Heart left ventricle (tissue), 16 donors: ENCODE measurements around the gene BNC2. TPM values are rescaled to one million over a fixed set of nuclear protein-coding genes. Genes with fewer than 3 reads are reported as not detected.

Experiments
- ATAC-seq, 4 donors: fragments of 200-7000 bp; cut with Tn5 transposase; one replicate each; pipeline ENCODE4 v1.9.1; 2020 to 2022; ENCODE audit warnings: moderate library complexity in 4 of 4, mild to moderate bottlenecking in 3 of 4, moderate number of reproducible peaks in 1 of 4
- DNase-seq, 5 donors: peaks; one replicate each; pipeline ENCODE4 v3.0.0-alpha.2; 2020
- H3K27ac ChIP-seq, 12 donors: fragments of 200-600 bp; sonication (generic) in 4 of 12; one replicate each; pipeline versions ENCODE4 v1.5.0 to v1.8.0; 2016 to 2022; ENCODE audit warnings: mild to moderate bottlenecking in 2 of 12
- H3K27me3 ChIP-seq, 9 donors: fragments of 200-600 bp; sonication (generic) in 2 of 9; one replicate each; pipeline versions ENCODE4 v1.5.1 to v1.8.0; 2016 to 2022; ENCODE audit warnings: mild to moderate bottlenecking in 3 of 9
- H3K36me3 ChIP-seq, 9 donors: fragments of 200-600 bp; sonication (generic) in 2 of 9; one replicate each; pipeline versions ENCODE4 v1.5.0 to v1.8.0; 2018 to 2022; ENCODE audit warnings: mild to moderate bottlenecking in 2 of 9
- H3K4me1 ChIP-seq, 12 donors: fragments of 200-600 bp; sonication (generic) in 4 of 12; one replicate each; pipeline versions ENCODE4 v1.5.0 to v1.8.0; 2016 to 2022; ENCODE audit warnings: mild to moderate bottlenecking in 3 of 12
- H3K4me3 ChIP-seq, 12 donors: fragments of 200-600 bp; sonication (generic) in 4 of 12; one replicate each; pipeline versions ENCODE4 v1.5.0 to v1.8.0; 2017 to 2022; ENCODE audit warnings: mild to moderate bottlenecking in 9 of 12, moderate library complexity in 4 of 12
- H3K9me3 ChIP-seq, 12 donors: fragments of 200-600 bp; sonication (generic) in 4 of 12; one replicate each; pipeline versions ENCODE4 v1.5.0 to v1.8.0; 2016 to 2022; ENCODE audit warnings: mild to moderate bottlenecking in 1 of 12
- CTCF ChIP-seq, 12 donors: fragments of 200-600 bp; sonication (generic) in 4 of 12; IDR thresholded peaks; one replicate each; pipeline versions ENCODE4 v1.5.0 to v1.8.0; 2018 to 2022; ENCODE audit warnings: antibody characterized with exemption in 12 of 12, mild to moderate bottlenecking in 5 of 12
- POLR2A ChIP-seq, 2 donors: fragments of 450-650 bp; IDR thresholded peaks; one replicate each; pipeline ENCODE4 v1.6.1; 2017; ENCODE audit warnings: antibody characterized with exemption in 2 of 2, mild to moderate bottlenecking in 2 of 2, moderate library complexity in 2 of 2
- WGBS, 4 donors: extraction: QIAGEN DNeasy Blood & Tissue Kit in 2 of 4; methylation state at CpG; one replicate each; pipeline versions ENCODE4 v1.1.5 to v1.1.7; 2013 to 2018; 5-methylcytosine and 5-hydroxymethylcytosine counted together
- intact Hi-C, 10 donors: fragments of 100-400 bp; cut with DNase I; formaldehyde crosslinking; loops; one replicate each; pipeline versions ENCODE4 v1.11.1 to v1.14.2; 2022
- polyA plus RNA-seq, 2 donors: library from polyadenylated mRNA; stranded (reverse); fragments of 200-250 nt; gene quantifications; one replicate each; pipeline ENCODE4 v1.2.3, GENCODE V29; 2013
- total RNA-seq, 9 donors: library from RNA; depleted of rRNA in 2 of 9; stranded (reverse); fragments of >200 nt in 2 of 9; fragmentation: NEBNext Ultra II Directional in 3 of 9; extraction: Animal tissue kit (Norgen Biotek cat#: 25700) in 3 of 9; gene quantifications; one replicate each; pipeline versions ENCODE4 v1.1.0 to v1.2.4, GENCODE V29; 2016 to 2023
- donor health status: ischemic (EF 13 %, LVEDD 7.1; RV severe dilation, severe dysfunction).
- donor health status: healthy with polysubstance abuse.
- donor health status: DM: no; HTN: yes; CAD: no.
- donor health status: DM: no; HTN: no; CAD: no.
- donor health status: ischemic (EF 25% LVEDD 6.9; RV normal size, moderate dysfunction).
- donor health status: ischemic (EF 25% LVEDD 5.7; RV mildly dilated, moderate dysfunction).
- donor health status: healthy.
- donor health status: DM: yes; HTN: yes; CAD: no.
- donor health status: ischemic (EF 35%, LVEDD 5.7; RV mildly dilated, moderate dysfunction).
- donor health status: nonischemic (EF 11% LVEDD 7.7; RV severe dilation, severe dysfunction).
- donor health status: DM: yes; HTN: yes; CAD: no.
- donor health status: PGD.
- donor health status: ischemic (EF 29% LVEDD 5.4; RV normal size, mild dysfunction).
- donor health status: nonischemic (EF 23%, LVEDD 6.1; RV moderate dilation, normal function).

Gene BNC2
- total and polyA plus RNA-seq, 11 donors, result 0.38 to 27.1 (median 3.8) TPM

DNA sequence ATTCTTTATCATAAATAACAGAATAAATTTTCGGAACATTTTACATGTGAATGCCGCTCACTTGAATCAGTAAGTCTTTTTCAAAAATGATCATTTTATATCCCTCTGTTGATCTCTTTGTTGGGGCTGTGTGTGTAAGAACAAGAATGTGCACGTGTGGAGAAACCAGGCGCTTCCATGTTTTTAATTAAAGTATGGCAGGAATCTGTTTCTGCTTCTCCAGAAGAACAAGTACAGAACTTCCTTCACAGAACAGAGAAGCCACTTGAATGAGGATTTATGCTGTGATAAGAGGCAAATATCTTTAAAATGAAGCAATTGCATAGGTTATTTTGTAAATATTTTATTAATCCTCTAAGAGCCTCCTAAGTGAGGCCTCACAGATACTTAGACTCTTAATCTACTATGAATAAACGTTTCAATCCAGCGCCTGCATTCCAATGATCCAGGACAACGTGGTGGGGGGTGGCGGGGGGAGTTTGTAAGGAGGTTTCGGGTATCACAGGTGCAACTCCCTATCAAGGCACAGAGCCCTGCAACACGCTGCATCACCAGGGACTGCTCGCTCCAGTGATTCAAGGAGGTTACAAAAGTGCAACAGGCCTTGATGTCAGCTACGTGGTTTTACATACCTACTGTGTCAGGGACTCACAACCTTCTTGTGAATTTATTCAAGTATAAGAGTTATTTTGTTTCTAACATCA is 409.2 kb downstream of the BNC2 start:
- no peak for ATAC-seq
- intact Hi-C loops, result no loop called here
- no peaks in the 10 kb centered on the region for H3K36me3 ChIP-seq
- no peaks in the 10 kb centered on the region for H3K27me3 ChIP-seq
- DNase-seq, result no peak
- no peaks in the 10 kb centered on the region for H3K9me3 ChIP-seq
- no peak overlapping the region for H3K4me3 ChIP-seq
- no peak overlapping the region for H3K27ac ChIP-seq
- 77 to 82% (median 80%) methylated on average over 12 of the region's 12 CpGs for WGBS, 4 donors
- no peak for TF ChIP-seq CTCF (IDR thresholded peaks at IDR 0.05)
- no peak for TF ChIP-seq POLR2A (IDR thresholded peaks at IDR 0.05)
- peaks cover 0 to 5% (median 0%) of the 10 kb centered on the region in 12 donors for H3K4me1 ChIP-seq

GRCh38 chr9:16460696-16461095 is 409.8 kb downstream of the BNC2 start:
- H3K27ac ChIP-seq, result no peak overlapping the region
- WGBS, 4 donors, result 93 to 95% (median 94%) methylated on average over 6 of the region's 6 CpGs
- no peak for TF ChIP-seq CTCF (IDR thresholded peaks at IDR 0.05)
- no peak for TF ChIP-seq POLR2A (IDR thresholded peaks at IDR 0.05)
- H3K4me3 ChIP-seq, result no peak overlapping the region
- no peaks in the 10 kb centered on the region for H3K27me3 ChIP-seq
- DNase-seq (no peak), ATAC-seq (no peak)
- no peaks in the 10 kb centered on the region for H3K36me3 ChIP-seq
- H3K4me1 ChIP-seq, result peaks cover 0 to 5% (median 0%) of the 10 kb centered on the region in 12 donors
- no peaks in the 10 kb centered on the region for H3K9me3 ChIP-seq
- intact Hi-C loops, result no loop called here

DNA sequence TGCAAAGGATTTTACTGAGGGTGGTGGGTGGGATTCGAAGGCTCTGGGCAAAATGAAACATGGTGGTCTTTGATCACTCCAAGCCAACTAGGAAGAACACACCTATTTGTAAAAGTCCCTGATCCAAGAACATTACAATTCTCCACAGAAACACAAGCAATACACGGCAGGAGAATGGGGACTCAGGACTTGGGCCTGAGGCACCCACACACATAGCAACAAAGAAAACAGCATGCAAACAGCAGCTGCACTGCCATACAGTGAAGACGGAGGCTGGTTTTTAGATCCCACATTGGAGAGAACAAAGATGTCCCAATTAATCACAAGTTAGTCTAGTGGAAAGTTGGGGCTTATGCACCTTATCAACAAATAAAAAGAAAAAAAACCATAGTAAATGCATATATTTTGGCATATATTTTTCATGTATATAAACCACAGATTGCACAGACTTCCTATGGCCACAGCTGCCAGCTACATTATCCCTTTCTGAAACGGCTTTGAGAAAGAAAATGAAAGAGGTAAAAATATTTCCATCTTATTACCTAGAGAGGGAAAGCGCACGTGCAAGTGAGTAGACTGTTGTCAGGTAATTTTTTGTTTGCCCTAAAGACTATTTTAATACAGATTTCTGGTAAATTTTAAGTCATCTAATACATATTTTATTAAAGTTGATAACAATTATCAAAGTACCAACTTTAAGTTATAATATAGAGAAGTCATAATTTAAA is 410.9 kb downstream of the BNC2 start:
- intact Hi-C loops, result no loop called here
- Histone ChIP-seq H3K36me3 (no peaks in the 10 kb centered on the region), H3K4me1 (peaks cover 0 to 5% (median 0%) of the 10 kb centered on the region in 12 donors), H3K4me3 (no peak overlapping the region), H3K9me3 (no peaks in the 10 kb centered on the region), H3K27me3 (no peaks in the 10 kb centered on the region), H3K27ac (no peak overlapping the region)
- no peak for DNase-seq
- ATAC-seq, result peak in 1 of 4 donors; percentile 34
- WGBS, 4 donors, result 78 to 82% (median 80%) methylated on average over 6 of the region's 6 CpGs
- no peak for TF ChIP-seq CTCF (IDR thresholded peaks at IDR 0.05)
- TF ChIP-seq POLR2A (IDR thresholded peaks at IDR 0.05), result no peak

- no peak overlapping the region for H3K4me3 ChIP-seq
- no peak overlapping the region for H3K27ac ChIP-seq
- no peaks in the 10 kb centered on the region for H3K36me3 ChIP-seq
- WGBS, 4 donors, result 62 to 76% (median 68%) methylated on average over 6 of the region's 6 CpGs
- DNase-seq, result no peak
- H3K9me3 ChIP-seq, result no peaks in the 10 kb centered on the region
- intact Hi-C loops, result no loop called here
- no peak for ATAC-seq
- no peak for TF ChIP-seq POLR2A (IDR thresholded peaks at IDR 0.05)
- TF ChIP-seq CTCF (IDR thresholded peaks at IDR 0.05), result no peak
- peaks cover 0 to 5% (median 0%) of the 10 kb centered on the region in 12 donors for H3K4me1 ChIP-seq
- peaks cover 0 to 3% (median 0%) of the 10 kb centered on the region in 9 donors for H3K27me3 ChIP-seq
Observed at GRCh38 chr9:16458696-16459420, 411.6 kb downstream of the BNC2 start.
